Activated naive CD4-positive, alpha-beta T cell treated with anti-CD3 and anti-CD28 coated beads, Interleukin-2, amount 50 U/mL, for 24 hours (primary cell): ENCODE results near the gene TSPO2.

Experiments used
- H3K27ac Mint-ChIP-seq: one replicate; pipeline ENCODE4 v1.8.0; 2021; ENCODE audit warnings: mild to moderate bottlenecking, mixed read lengths
- H3K27me3 Mint-ChIP-seq: one replicate; pipeline ENCODE4 v1.8.0; 2021; ENCODE audit warnings: mixed read lengths
- H3K36me3 Mint-ChIP-seq: one replicate; pipeline ENCODE4 v1.8.0; 2021; ENCODE audit warnings: mixed read lengths
- H3K4me1 Mint-ChIP-seq: one replicate; pipeline ENCODE4 v1.8.0; 2021; ENCODE audit warnings: mixed read lengths
- H3K4me3 Mint-ChIP-seq: one replicate; pipeline ENCODE4 v1.8.0; 2021; ENCODE audit warnings: mild to moderate bottlenecking, mixed read lengths
- H3K9me3 Mint-ChIP-seq: one replicate; pipeline ENCODE4 v1.8.0; 2021; ENCODE audit warnings: mixed read lengths

The TSPO2 gene

DNA sequence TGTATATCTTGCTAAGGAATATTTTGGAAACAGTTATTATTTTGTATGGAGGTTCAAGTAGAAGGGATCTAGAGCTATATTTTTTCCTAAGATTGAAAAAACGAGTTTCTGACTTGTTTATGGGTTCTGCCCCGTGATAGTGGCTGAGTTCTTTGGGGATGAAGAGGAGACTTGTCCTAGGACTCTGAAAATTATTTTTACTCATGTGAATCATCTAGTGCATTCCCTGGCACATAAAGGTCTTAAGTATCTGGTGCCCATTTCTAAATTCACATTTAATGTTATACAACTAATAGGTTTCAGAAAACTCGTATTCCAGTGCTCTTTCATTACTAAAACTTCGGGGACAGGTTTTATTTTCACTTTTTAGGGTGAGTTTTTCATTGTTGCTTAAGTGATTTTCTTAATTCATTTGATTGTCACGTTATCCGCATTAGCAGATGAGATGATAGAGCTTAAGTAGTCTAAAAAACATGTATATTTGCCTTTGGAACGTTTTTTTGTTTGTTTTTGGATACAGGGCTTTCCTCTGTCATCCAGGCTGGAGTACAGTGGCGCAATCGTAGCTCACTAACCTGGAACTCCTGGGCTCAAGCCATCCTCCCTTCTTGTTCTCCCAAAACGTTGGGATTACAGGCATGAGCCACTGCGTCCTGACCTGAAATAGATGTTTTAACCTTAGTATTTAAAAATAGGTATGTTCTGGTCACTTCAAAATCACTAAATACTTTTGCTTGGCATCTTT, 32.6 kb downstream of the TSPO2 start:
- peaks cover 73% of the 10 kb centered on the region for H3K4me1 Mint-ChIP-seq

DNA sequence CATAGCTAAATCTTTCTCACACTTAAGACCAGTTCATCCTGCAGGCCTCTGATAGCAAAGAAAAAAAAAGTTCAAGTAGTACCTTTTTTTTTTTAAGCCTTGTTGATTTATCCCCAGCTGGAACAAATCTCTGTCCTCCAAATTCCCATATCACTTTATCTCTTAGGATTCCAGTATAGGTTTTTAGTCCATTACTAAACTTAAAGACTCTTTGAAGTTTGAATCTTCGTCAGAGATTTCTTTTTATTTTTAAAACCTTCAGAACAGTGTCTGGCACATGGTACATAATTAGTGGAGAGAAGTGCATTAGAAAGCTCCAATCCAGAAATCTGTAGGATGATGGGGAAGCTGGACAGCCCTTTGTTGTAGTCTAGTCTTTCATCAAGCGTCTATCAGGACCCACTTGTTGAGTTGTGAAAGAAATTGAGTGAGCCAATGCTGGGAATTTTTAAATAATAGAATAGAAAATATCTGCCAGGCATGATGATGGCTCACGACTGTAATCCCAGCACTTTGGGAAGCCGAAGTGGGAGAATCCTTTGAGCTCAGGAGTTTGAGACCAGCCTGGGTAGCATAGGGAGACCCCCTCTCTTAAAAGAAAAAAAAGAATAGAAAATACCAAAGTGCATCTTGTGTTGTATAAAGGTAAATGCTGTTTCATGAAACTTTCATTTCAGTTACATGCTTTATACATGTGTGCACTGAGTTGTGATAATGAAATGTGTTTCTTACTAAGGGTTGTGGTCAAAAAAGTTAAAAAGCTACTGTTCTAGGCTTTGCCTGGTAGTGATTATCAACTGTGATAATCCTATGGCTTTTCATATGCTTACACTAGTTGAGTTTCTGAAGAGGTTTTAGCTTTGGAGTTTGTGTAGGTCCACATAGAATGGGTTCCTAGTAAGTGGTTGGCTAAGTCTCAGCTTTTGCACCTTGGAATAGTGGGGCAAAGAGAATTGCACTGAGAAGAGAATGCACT, 33.7 kb downstream of the TSPO2 start:
- Mint-ChIP-seq H3K36me3 (peaks cover 24% of the 10 kb centered on the region), H3K4me3 (peak overlapping the region; percentile 91), H3K27ac (peak overlapping the region; percentile 82), H3K4me1 (peaks cover 76% of the 10 kb centered on the region), H3K27me3 (no peaks in the 10 kb centered on the region), H3K9me3 (no peaks in the 10 kb centered on the region)

More for the DNA sequence above, 32.6 kb downstream of the TSPO2 start:
- Mint-ChIP-seq H3K36me3 (peaks cover 19% of the 10 kb centered on the region), H3K9me3 (no peaks in the 10 kb centered on the region), H3K4me3 (peak overlapping the region; percentile 91), H3K27ac (peak overlapping the region; percentile 97), H3K27me3 (no peaks in the 10 kb centered on the region)

DNA sequence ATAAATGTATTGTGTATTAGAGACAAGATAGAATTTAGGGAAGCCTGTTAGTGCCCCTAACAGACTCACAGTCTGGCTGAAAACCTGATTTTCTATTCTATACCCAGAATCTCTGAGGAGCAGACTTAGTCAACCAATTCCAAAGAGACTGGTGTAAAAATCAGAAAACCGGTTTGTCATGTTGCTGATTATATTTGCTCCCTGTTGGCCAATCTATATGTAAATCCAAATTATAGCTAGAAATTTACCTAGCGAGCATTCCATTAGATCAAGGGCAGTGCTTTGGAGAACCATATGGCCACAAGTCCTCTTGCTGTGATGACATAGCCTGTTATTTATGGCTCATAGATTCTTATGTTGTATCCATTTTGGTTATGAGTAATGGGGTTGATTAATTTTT, 35.3 kb downstream of the TSPO2 start:
- Mint-ChIP-seq H3K36me3 (peaks cover 25% of the 10 kb centered on the region), H3K4me3 (no peak overlapping the region), H3K9me3 (no peaks in the 10 kb centered on the region)

DNA sequence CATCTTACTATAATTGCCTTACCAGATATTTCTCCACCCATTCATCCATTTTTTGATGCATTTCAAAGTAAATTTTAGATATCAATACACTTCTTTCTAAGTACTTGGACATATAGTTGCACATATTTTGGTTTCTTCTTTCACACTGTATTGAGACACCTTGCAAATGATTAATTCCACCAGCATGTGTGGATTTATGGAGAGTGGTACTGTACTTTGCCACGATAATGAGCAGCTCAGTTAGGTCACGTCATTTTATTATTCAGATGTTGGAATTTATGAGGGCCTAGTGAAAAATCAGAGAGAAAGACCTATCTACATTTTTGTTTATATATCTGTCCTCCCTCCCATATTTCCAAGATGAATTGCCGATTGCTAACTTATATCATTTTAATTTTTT, 35.8 kb downstream of the TSPO2 start:
- H3K27ac Mint-ChIP-seq, result no peak overlapping the region
- H3K36me3 Mint-ChIP-seq, result peaks cover 26% of the 10 kb centered on the region
- no peaks in the 10 kb centered on the region for H3K27me3 Mint-ChIP-seq
- no peak overlapping the region for H3K4me3 Mint-ChIP-seq
- peaks cover 90% of the 10 kb centered on the region for H3K4me1 Mint-ChIP-seq
- H3K9me3 Mint-ChIP-seq, result no peaks in the 10 kb centered on the region

More for the DNA sequence above, 35.3 kb downstream of the TSPO2 start:
- Mint-ChIP-seq H3K27me3 (no peaks in the 10 kb centered on the region), H3K4me1 (peaks cover 84% of the 10 kb centered on the region), H3K27ac (no peak overlapping the region)

DNA sequence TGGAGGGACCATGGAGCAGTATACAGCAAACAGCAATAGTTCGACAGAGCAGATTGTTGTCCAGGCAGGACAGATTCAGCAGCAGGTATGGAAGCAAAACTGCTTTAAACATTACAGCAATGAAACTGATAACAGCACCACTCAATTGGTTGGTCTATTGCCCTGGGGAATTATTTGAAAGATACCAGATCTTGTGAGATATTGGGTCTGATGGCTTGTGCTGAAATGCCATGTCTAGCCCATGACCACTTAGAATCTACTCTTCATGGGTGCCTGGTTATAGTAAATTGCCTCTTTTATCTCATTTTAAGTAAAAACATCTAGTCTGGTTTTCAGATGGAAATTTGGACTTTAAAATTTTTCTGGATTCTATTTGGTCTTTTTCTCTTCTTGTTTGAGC, 36.8 kb downstream of the TSPO2 start:
- peaks cover 29% of the 10 kb centered on the region for H3K36me3 Mint-ChIP-seq
- no peak overlapping the region for H3K4me3 Mint-ChIP-seq
- peaks cover 97% of the 10 kb centered on the region for H3K4me1 Mint-ChIP-seq
- peak overlapping the region; percentile 70 for H3K27ac Mint-ChIP-seq
- no peaks in the 10 kb centered on the region for H3K9me3 Mint-ChIP-seq
- H3K27me3 Mint-ChIP-seq, result no peaks in the 10 kb centered on the region

DNA sequence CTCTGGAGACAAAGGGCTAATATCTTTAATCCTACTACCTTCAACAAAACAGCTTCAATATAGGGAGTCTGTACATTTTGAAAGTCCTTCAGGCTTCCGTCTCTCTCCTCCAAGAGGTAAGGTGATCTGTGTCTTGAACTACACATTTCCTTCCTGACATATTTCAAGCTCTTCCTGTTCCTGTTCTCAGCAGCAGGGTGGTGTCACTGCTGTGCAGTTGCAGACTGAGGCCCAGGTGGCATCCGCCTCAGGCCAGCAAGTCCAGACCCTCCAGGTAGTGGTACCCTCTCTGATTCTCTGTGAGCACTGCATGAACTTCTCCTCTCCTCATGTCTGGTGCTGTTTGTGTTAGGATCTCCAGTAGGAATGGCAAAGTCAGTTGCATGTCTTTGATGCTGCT, 38.4 kb downstream of the TSPO2 start:
- peaks cover 21% of the 10 kb centered on the region for H3K36me3 Mint-ChIP-seq
- H3K4me1 Mint-ChIP-seq, result peaks cover 93% of the 10 kb centered on the region
- no peaks in the 10 kb centered on the region for H3K9me3 Mint-ChIP-seq
- H3K27ac Mint-ChIP-seq, result peak overlapping the region; percentile 82
- no peaks in the 10 kb centered on the region for H3K27me3 Mint-ChIP-seq
- H3K4me3 Mint-ChIP-seq, result peak overlapping the region; percentile 75

DNA sequence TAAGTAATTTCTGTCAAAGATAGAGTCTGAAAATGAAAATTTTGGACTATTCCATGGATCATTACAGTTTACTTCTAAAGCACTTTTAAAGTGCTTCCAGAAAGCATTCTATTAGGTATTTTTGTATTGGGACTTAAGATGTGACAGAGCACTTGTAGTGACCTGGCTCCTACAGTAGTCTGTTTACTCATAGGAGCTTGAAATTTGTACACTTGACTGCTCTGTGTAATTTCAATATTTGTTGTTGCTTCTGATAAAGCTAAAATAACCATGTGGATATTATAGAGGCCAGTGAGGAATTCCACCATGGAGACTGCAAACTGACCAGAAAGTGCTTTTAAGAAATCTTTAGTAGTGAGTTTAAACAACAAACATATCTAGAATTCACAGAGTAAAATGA, 40.8 kb downstream of the TSPO2 start:
- no peak overlapping the region for H3K4me3 Mint-ChIP-seq
- peaks cover 89% of the 10 kb centered on the region for H3K4me1 Mint-ChIP-seq
- no peaks in the 10 kb centered on the region for H3K27me3 Mint-ChIP-seq
- peaks cover 28% of the 10 kb centered on the region for H3K36me3 Mint-ChIP-seq
- no peak overlapping the region for H3K27ac Mint-ChIP-seq
- no peaks in the 10 kb centered on the region for H3K9me3 Mint-ChIP-seq

DNA sequence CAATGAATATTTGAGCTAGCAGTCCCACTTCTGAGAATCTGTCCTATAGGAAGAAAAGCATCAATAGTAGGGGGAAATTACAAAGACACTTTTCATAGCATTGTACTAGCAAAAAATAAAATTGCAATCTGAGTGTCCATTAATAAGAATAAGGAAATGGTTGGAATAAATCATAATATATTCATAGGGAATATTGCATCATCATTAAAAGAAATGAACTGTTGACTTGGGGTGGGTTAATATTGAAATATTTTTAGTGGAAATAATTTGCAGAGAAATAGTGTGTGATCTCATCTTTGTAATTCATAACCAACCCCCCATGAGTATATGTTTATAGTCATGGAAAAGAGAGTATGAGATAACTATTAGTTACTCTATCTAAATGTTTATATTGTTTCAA, 42.9 kb downstream of the TSPO2 start:
- peaks cover 22% of the 10 kb centered on the region for H3K36me3 Mint-ChIP-seq
- no peak overlapping the region for H3K4me3 Mint-ChIP-seq
- no peaks in the 10 kb centered on the region for H3K9me3 Mint-ChIP-seq
- H3K4me1 Mint-ChIP-seq, result peaks cover 69% of the 10 kb centered on the region
- H3K27me3 Mint-ChIP-seq, result no peaks in the 10 kb centered on the region
- H3K27ac Mint-ChIP-seq, result no peak overlapping the region

DNA sequence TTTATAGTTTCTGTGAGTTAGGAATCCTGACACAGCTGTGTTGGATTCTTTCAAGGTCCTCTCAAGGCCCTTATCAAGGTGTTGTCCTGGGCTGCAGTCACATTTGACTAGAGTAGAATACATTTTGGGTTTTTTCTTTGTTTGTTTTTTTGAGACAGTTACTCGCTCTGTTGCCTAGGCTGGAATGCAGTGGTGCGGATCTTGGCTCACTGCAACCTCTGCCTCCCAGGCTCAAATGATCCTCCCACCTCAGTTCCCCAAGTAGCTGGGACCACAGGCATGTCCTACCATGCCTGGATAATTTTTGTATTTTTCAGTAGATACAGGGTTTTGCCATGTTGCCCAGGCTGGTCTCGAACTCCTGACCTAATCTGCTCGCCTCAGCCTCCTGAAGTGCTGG, 46.2 kb downstream of the TSPO2 start:
- no peaks in the 10 kb centered on the region for H3K9me3 Mint-ChIP-seq
- H3K36me3 Mint-ChIP-seq, result peaks cover 28% of the 10 kb centered on the region
- peaks cover 40% of the 10 kb centered on the region for H3K4me1 Mint-ChIP-seq
- no peaks in the 10 kb centered on the region for H3K27me3 Mint-ChIP-seq
- H3K4me3 Mint-ChIP-seq, result no peak overlapping the region
- H3K27ac Mint-ChIP-seq, result no peak overlapping the region

DNA sequence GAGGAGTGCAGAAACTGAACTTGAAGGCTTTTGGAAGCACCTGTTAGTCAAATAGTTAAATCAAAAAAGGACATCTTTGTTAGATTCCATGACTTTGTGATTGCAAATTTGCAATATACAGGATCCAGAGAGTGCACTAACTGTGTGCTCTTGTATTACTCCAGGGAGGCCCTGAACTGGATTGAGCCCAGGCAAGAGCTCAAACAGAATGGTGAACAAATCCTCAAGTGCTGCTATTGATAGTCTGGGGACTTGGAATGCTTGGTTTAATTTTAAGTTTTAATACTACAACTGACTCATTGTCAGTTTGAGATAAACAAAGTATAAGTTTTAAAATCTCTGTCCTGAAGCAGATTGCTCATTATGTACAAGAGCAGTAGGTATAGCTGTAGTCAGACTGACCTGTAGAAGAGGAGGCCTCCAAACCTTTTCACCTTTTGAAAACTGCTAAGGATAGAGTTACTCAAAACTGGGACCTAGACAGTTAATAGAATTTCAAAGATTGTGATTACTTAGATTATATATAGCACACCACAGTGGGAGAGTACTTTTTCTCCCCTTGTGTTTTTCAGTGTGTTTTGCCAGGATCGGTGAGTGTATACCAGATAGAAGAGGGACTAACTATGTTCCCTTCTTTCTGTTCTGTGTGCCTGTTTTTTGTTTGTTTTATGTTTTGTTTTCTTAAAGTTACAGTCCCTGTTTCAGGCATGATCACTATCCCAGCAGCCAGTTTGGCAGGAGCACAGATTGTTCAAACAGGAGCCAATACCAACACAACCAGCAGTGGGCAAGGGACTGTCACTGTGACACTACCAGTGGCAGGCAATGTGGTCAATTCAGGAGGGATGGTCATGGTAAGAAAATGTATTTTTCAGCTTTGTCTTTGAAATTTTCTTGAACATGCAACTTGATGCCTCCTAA, 48.8 kb downstream of the TSPO2 start:
- peaks cover 27% of the 10 kb centered on the region for H3K36me3 Mint-ChIP-seq
- H3K9me3 Mint-ChIP-seq, result no peaks in the 10 kb centered on the region
- peaks cover 18% of the 10 kb centered on the region for H3K4me1 Mint-ChIP-seq
- peak overlapping the region; percentile 17 for H3K27ac Mint-ChIP-seq
- H3K4me3 Mint-ChIP-seq, result no peak overlapping the region
- no peaks in the 10 kb centered on the region for H3K27me3 Mint-ChIP-seq

DNA sequence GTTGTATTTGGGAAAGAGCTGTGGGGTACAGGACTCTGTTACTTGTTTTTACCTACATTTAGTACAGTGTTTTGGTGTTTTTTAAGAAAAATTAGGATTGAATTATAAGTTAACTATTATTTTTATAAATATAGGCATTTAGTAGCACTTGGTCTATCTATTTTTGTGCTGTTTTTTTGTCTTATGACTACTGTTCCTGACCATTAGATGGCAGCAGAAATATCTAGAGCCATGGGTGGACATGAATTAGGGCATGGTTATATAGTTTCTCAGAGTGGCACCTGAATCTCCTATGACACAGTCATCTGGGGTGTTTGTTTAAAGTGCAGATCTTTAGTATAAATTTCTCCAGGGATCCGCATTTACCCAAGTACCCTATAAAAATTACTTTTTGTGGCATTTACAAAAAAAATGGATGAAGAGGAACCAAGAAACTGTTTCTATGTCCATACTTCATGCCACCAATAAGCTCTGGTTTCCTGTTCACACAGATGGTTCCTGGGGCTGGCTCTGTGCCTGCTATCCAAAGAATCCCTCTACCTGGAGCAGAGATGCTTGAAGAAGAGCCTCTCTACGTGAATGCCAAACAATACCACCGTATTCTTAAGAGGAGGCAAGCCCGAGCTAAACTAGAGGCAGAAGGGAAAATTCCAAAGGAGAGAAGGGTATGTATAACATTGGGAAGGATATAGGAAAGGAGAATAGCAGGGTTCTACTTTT, 50.3 kb downstream of the TSPO2 start:
- H3K36me3 Mint-ChIP-seq, result peaks cover 22% of the 10 kb centered on the region
- H3K27ac Mint-ChIP-seq, result no peak overlapping the region
- H3K9me3 Mint-ChIP-seq, result no peaks in the 10 kb centered on the region

DNA sequence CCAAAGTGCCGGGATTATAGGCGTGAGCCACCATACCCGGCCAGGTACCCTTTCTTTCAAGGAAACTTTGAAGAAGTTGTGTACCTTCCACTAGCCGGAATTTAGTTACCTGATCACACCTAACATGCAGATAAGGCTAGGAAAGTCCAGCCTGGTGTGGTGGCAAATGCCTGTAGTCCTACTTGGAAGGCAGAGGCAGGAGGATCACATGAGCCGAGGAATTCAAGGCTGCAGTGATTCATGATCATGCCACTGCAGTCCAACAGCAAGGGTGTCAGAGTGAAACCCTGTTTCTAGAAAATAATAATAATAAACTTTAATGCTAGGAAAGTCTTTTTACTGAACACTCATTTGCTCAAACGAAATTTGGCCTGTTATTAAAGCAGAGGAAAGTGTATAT, 51.5 kb downstream of the TSPO2 start:
- H3K27me3 Mint-ChIP-seq, result no peaks in the 10 kb centered on the region
- H3K9me3 Mint-ChIP-seq, result no peaks in the 10 kb centered on the region
- no peak overlapping the region for H3K4me3 Mint-ChIP-seq
- H3K27ac Mint-ChIP-seq, result no peak overlapping the region
- peaks cover 28% of the 10 kb centered on the region for H3K36me3 Mint-ChIP-seq
- peaks cover 10% of the 10 kb centered on the region for H3K4me1 Mint-ChIP-seq

More for the DNA sequence above, 50.3 kb downstream of the TSPO2 start:
- no peaks in the 10 kb centered on the region for H3K27me3 Mint-ChIP-seq
- peaks cover 8% of the 10 kb centered on the region for H3K4me1 Mint-ChIP-seq
- no peak overlapping the region for H3K4me3 Mint-ChIP-seq
